NCI-H1105 (cell line): ENCODE measurements around the gene DUSP3.
A peak's percentile ranks its signal among the peaks of the same experiment; 100 is the strongest.

Experiments used
- DNase-seq: peaks from one replicate; lab custom pipeline; 2025; lab: John Stamatoyannopoulos, UW

The DUSP3 gene

DNA sequence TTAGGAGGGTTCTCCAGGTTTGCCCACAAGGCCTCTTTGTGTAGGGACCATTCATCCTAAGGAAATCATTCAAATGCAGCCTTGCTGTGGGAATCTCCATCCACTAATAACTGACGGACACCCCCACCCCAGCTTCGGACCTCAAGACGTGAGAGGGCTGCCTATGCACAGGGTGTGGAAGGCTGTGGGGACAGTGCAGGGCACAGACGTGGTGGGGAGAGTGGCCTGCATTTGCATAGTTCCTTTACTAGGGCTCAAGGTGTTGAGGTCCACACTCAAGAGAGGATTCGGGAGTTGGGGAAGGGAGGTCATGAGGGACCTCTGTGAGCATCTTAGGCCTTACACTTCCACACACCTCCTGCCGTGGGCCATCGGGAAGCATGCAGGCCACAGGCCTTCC is 9.8 kb downstream of the DUSP3 start:
- DNase-seq: no peak

DNA sequence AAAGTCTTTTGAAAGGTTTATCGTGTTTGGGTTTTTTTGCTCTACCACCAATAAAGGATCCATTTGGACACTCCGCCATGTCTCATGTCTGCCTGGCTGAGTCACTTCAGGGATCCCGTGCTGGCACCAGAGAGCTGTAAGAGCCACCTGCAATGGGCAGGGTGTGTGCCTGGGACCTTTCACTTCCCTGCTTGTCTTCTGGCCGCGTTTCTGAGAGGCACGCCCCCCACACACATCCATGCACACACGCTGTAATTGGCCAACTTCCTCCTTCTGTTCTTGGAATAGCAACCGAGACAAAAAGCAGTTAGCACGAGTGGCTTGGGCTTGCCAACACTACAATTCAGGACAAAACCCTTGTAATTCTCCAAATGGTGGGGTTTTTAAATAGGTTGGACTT is 10.4 kb downstream of the DUSP3 start:
- no peak for DNase-seq

- no peak for DNase-seq
These were observed 11.1 kb downstream of the DUSP3 start for GRCh38 chr17:43767713-43768059.

DNA sequence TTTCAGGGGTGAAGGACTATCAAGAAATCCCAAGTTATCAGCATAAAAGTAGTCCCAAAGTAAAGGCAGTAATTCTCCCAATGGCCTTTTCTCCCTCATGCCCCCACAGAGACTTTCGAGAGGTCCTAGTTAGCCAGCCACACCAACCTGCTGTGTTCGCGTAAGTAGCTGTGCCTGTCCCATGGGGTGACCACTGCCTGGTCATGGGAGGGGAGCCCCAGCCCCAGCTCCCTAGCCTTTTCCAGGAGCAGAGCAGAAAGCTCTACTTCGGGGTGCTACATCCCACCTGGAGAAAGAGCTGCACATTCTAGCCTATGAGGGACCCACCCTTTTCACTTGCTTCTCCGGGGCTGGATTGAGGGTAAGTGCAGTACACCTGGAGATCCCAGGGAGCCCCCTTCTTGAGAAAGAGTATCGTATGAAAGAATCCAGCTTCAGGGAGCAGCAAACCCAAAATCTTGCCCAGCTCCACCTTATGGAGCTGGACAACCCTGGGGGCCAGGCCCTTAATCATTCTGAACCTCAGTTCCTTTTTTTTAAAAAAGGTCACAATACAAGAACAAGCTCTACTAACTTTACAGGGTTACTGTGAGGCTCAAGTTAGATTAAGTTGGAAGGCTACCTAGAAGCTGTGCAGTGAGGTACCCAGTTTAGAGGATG is 11.6 kb downstream of the DUSP3 start:
- DNase-seq: no peak

DNA sequence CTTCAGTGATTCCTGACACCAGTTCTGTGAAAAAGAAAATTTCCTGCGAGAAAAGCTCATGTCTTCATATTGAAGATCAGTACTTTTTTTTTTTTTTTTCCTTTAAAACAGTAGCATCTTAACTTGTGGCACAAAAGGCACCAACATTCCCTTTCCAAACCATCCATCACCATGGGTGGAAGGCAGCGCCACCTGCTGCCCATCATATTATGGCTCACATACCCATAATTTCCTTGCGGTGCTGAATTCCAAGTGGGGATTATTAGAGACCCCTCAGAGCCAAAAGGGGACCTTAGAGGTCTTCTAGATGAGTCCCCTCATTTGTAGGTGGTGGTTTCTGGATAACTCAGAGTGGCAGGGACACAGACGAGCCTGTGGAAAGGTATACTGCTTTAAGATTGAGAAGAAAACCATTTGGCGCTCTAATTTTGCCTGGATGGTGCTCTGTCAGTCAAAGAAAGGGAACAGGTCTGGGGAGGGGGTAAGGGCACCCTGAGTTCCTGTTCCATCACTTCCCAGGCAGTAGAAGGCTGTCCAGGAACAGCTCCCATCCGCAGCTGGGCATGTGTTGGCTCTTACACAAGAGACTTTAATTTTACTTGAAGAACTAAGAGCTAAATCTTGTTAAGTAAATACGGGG is 12.2 kb downstream of the DUSP3 start:
- peak; percentile 45 for DNase-seq

GRCh38 chr17:43760254-43760852 is 18.4 kb downstream of the DUSP3 start:
- DNase-seq: peak; percentile 75

GRCh38 chr17:43759836-43760235 is 18.9 kb downstream of the DUSP3 start:
- no peak for DNase-seq

GRCh38 chr17:43758497-43759174 is 20.1 kb downstream of the DUSP3 start, which contains the start of gene SOST:
Gene SOST (minus strand): TSS chr17:43758791. CDS start chr17:43758741, 50 bp downstream.
- no peak for DNase-seq

DNA sequence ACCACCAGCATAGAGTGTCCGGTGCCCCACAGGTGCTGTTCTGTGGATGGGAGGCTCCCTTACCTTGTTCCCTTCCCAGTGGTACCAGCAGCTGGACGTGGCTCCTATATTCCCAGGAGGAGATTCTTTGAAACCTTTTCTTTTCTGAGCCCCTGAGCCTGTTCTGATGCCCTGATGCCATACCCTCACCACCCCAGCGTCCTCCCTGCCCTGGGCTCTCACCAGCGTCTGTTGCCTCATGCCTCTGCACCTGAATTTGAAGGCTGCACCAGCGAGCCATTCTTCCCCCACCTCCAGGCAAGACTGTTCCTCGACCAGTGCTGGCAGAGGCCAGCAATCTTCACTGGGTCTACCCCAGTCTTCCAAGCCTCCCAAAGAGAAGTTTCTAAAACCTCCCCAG is 20.7 kb downstream of the DUSP3 start:
- no peak for DNase-seq

DNA sequence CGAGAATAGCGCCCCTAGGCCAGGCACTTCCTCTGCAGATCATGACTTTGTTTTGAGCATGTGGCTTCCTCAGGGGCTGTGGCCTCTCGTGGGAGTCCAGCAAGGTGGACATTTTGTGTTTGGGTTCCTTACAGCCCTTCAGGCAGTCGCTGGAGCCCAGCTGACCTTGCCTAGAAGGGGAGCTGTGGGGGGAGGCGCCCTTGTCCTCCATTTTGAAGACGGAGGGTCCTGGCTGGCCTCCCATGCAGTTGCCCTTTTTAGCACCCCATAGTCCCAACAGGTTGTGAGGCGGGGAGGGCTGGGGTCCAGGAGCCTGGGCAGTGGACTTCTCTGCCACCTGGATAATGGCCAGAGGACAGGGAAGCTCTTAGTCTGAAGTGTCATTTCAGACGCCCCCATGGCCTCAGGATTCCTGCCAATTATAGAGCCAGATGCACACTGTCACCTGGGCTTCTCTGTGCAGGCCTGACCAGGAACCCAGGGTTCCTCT is 21.6 kb downstream of the DUSP3 start:
- no peak for DNase-seq

- no peak for DNase-seq
These were observed 22.6 kb downstream of the DUSP3 start for GRCh38 chr17:43756201-43756600.

GRCh38 chr17:43755389-43755875 is 23.3 kb downstream of the DUSP3 start:
- DNase-seq: no peak

- DNase-seq: no peak
These were observed 23.8 kb downstream of the DUSP3 start for GRCh38 chr17:43754947-43755346.

DNA sequence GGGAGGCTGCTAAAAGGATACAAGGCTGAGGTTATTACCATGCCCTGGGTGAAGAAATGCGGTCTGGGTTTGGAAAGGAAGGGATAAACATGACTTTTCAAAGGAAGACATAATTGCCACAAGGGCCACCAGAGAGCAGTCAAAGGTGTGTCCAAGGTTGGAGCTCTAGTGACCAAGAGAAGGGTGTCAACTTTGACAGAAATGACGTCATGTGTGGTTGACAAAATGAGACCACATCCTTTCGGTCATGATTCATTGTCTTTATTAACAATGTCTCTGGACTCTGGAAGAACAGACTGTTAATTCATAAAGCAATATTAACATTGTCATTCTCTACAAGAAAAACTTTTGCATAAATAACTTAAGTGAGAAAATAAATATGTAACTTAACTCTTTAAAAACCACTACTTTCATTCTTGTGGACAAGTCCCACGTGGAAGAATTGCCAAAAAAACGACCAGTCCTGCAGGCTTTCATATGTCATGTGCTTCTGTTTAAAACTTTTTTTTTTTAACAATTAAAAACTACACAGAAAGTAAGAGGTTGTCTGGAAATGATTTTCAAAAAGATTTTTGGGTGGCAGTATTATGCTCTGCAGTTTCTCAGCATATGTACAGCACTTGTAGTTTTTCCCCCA is 25.2 kb downstream of the DUSP3 start:
- no peak for DNase-seq

DNA sequence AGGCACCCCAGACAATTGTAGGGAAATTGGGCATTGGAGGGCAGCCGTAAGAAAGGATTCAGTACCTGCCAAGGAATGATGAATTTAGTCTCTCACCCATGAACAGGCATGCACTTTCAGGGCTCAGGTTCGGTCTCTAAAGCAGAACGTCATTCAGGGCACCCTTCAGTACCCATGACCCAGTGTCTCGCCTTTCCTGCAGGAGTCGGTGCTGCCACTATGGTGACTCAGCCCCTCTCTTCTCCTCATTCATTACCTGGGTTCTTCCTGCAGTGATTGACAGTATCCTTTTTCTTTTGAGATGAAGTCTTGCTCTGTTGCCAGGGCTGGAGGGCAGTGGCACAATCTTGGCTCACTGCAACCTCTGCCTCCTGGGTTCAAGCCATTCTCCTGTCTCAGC is 28.6 kb downstream of the DUSP3 start:
- no peak for DNase-seq

DNA sequence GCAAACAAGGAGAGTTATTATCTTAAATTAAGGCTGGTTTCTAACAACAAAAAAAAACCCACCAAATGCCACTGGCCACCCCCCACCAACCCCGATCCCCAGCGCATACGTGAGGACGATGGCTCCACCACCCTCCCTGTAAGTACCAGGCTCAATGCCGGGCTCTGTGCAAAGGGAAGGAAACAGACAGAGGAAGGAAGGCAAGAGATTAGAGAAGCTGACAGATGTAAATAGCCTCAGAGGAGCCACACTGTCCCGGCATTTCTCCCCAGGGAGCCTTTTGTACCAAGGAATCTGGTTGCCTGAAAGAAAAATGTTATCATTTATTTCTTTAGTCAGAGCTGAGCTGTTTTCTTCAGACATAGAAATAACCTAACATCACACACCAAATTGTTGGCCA is 33.2 kb downstream of the DUSP3 start:
- no peak for DNase-seq

- DNase-seq: no peak
These were observed 37.1 kb downstream of the DUSP3 start for GRCh38 chr17:43741636-43742035.

DNA sequence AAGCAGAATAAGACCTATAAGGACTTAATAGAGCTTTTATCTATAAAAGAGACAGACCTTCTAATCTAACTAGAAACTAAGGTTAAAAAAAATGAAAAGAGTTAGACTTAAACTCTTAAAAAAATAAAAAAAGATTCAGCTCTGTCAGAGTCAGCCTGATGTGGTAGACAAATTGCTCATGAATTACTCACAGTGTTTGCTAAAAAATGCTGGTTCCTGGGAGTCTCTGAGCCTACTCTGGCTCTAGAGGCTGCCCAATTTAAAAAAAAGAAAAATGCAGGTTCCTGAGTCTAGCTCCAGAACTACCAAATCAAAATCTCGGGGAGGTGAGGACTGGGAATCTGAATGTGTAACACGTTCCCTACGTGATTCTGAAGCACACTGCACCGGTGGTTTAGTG is 38.2 kb downstream of the DUSP3 start:
- DNase-seq: no peak

- DNase-seq: no peak
These were observed 41.1 kb downstream of the DUSP3 start for GRCh38 chr17:43737722-43738121.

DNA sequence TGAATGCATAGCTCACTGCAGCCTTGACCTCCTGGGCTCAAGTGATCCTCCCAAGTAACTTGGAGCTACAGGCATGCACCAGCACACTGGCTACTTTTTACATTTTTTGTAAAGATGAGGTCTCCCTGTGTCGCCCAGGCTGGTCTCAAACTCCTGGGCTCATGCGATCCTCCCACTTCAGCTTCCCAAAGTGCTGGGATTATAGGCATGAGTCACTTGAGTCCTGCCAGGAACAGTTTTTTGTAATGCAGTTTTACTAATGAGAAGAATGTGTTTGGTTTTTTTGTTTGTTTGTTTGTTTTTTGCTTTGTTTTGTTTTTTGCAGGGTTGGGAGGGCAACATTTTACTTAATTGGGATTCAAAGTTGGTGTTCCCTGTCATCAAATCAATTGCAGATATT is 42.4 kb downstream of the DUSP3 start:
- DNase-seq: no peak

DNA sequence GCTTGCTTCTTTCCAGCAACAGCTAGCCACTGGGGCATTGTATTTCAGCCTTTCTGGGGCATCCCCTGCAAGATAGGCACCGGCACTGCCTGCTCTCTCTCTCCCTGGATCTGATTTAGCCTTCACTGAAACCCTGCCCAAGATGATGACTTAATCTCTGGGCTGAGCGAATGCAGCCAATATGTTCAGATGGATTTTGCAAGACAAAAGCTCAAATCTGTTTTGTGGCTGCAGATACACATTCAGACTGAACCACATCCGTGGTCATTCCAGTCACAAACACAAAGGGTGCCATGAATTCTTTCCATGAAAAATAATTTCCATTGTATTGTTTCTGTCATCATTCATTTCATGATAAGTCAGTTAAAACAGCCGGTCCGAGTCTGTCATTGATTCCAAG is 44.4 kb downstream of the DUSP3 start:
- no peak for DNase-seq

GRCh38 chr17:43733956-43734355 is 44.8 kb downstream of the DUSP3 start:
- no peak for DNase-seq
